Endothelial cell (in vitro differentiated cells): ENCODE data around the gene ETNK2. TPM values are rescaled to one million over a fixed set of nuclear protein-coding genes. Genes with fewer than 3 reads are reported as not detected.
A peak's percentile ranks its signal among the peaks of the same experiment; 100 is the strongest.
"Not testable (repeated sequence)": the region's sequence is repeated elsewhere in the genome, so short reads cannot be mapped to it uniquely, and the experiment has no call there.

Source experiments
- DNase-seq: peaks from one replicate; pipeline ENCODE4 v3.0.0; 2021; ENCODE audit warnings: low spot score
- H3K27ac Mint-ChIP-seq: one replicate; pipeline ENCODE4 v1.8.0; 2021; ENCODE audit warnings: mixed read lengths, inconsistent platforms; ENCODE audit not compliant: unreplicated experiment
- H3K27me3 Mint-ChIP-seq: one replicate; pipeline ENCODE4 v1.8.0; 2021; ENCODE audit warnings: mild to moderate bottlenecking, moderate library complexity, mixed read lengths, inconsistent platforms; ENCODE audit not compliant: unreplicated experiment
- H3K36me3 Mint-ChIP-seq: one replicate; pipeline ENCODE4 v1.8.0; 2021; ENCODE audit warnings: mild to moderate bottlenecking, low read depth, mixed read lengths, inconsistent platforms; ENCODE audit not compliant: unreplicated experiment
- H3K4me1 Mint-ChIP-seq: one replicate; pipeline ENCODE4 v1.8.0; 2021; ENCODE audit warnings: mild to moderate bottlenecking, mixed read lengths, inconsistent platforms; ENCODE audit not compliant: unreplicated experiment
- H3K4me3 Mint-ChIP-seq: one replicate; pipeline ENCODE4 v1.8.0; 2021; ENCODE audit warnings: mild to moderate bottlenecking, mixed read lengths, inconsistent platforms; ENCODE audit not compliant: unreplicated experiment
- H3K9me3 Mint-ChIP-seq: one replicate; pipeline ENCODE4 v1.8.0; 2021; ENCODE audit warnings: mixed read lengths, inconsistent platforms; ENCODE audit not compliant: unreplicated experiment
- CTCF ChIP-seq: fragments of 200-600 bp; sonication (generic); IDR thresholded peaks from one replicate; pipeline ENCODE4 v1.5.0; 2021; ENCODE audit warnings: antibody characterized with exemption; ENCODE audit not compliant: unreplicated experiment
- total RNA-seq: library from RNA; stranded (reverse); fragmentation: NEBNext Ultra II Directional; extraction: Animal tissue kit (Norgen Biotek cat#: 25700); gene quantifications from one replicate; pipeline ENCODE4 v1.2.1, GENCODE V29; 2021; ENCODE audit not compliant: unreplicated experiment

The ETNK2 gene
- total RNA-seq, 1 donor from 2014 or later: 15.9 TPM

- Mint-ChIP-seq H3K36me3 (no peaks in the 10 kb centered on the region), H3K27me3 (peaks cover 2% of the 10 kb centered on the region), H3K4me1 (peaks cover 45% of the 10 kb centered on the region), H3K27ac (no peak overlapping the region), H3K9me3 (no peaks in the 10 kb centered on the region), H3K4me3 (peak overlapping the region; percentile 1)
- DNase-seq: no peak
- TF ChIP-seq CTCF: no peak
Observed at GRCh38 chr1:204091787-204092312, 60.0 kb downstream of the ETNK2 start.

GRCh38 chr1:204091066-204091465 is 60.8 kb downstream of the ETNK2 start:
- H3K9me3 Mint-ChIP-seq: no peaks in the 10 kb centered on the region
- no peak for DNase-seq
- TF ChIP-seq CTCF: no peak
- peaks cover 45% of the 10 kb centered on the region for H3K4me1 Mint-ChIP-seq
- peaks cover 2% of the 10 kb centered on the region for H3K27me3 Mint-ChIP-seq
- H3K27ac Mint-ChIP-seq: no peak overlapping the region
- no peaks in the 10 kb centered on the region for H3K36me3 Mint-ChIP-seq
- no peak overlapping the region for H3K4me3 Mint-ChIP-seq

- not testable (repeated sequence) for H3K27me3 Mint-ChIP-seq, H3K4me3 Mint-ChIP-seq, H3K36me3 Mint-ChIP-seq, H3K9me3 Mint-ChIP-seq, H3K27ac Mint-ChIP-seq, DNase-seq
- peaks cover 45% of the 10 kb centered on the region for H3K4me1 Mint-ChIP-seq
Observed at GRCh38 chr1:204090132-204090531, 61.7 kb downstream of the ETNK2 start.

- H3K9me3 Mint-ChIP-seq: no peaks in the 10 kb centered on the region
- peaks cover 37% of the 10 kb centered on the region for H3K4me1 Mint-ChIP-seq
- peak overlapping the region; percentile 24 for H3K27ac Mint-ChIP-seq
- H3K4me3 Mint-ChIP-seq: peak overlapping the region; percentile 1
- no peak for DNase-seq
- no peaks in the 10 kb centered on the region for H3K36me3 Mint-ChIP-seq
- H3K27me3 Mint-ChIP-seq: peaks cover 2% of the 10 kb centered on the region
- TF ChIP-seq CTCF: no peak
Observed at GRCh38 chr1:204089044-204089751, 62.6 kb downstream of the ETNK2 start.

GRCh38 chr1:204088596-204088995 is 63.2 kb downstream of the ETNK2 start:
- H3K4me3 Mint-ChIP-seq: peak overlapping the region; percentile 1
- no peak for TF ChIP-seq CTCF
- DNase-seq: no peak
- peak overlapping the region; percentile 24 for H3K27ac Mint-ChIP-seq
- H3K4me1 Mint-ChIP-seq: peaks cover 38% of the 10 kb centered on the region
- H3K9me3 Mint-ChIP-seq: no peaks in the 10 kb centered on the region
- peaks cover 2% of the 10 kb centered on the region for H3K36me3 Mint-ChIP-seq
- peaks cover 2% of the 10 kb centered on the region for H3K27me3 Mint-ChIP-seq
